B cell (primary cell): ENCODE results near the gene CHN1. TPM values are rescaled to one million over a fixed set of nuclear protein-coding genes. Genes with fewer than 3 reads are reported as not detected.

ENCODE experiments used
- ATAC-seq: fragments of 200-7000 bp; cut with Tn5 transposase; one replicate; pipeline ENCODE4 v1.10.0; 2021; ENCODE audit warnings: low read depth, mild to moderate bottlenecking, moderate number of reproducible peaks, moderate library complexity
- CTCF ChIA-PET: fragments of 350-600 bp; sonication (Branson Sonifier 250); formaldehyde crosslinking; loops from one replicate; lab custom pipeline; 2021; ENCODE audit warnings: antibody characterized with exemption, inconsistent platforms; lab: Charles Lee
- POLR2A ChIA-PET: fragments of 350-600 bp; sonication (Branson Sonifier 250); formaldehyde crosslinking; loops from one replicate; lab custom pipeline; 2021; ENCODE audit warnings: antibody characterized with exemption; lab: Charles Lee
- DNase-seq: peaks from one replicate; pipeline ENCODE4 v3.0.0; 2013
- H2AFZ ChIP-seq: 2 replicates; pipeline ENCODE4 v1.6.1; 2012; ENCODE audit warnings: mild to moderate bottlenecking, low read depth, low read length; ENCODE audit not compliant: insufficient read depth, poor library complexity, severe bottlenecking
- H3K27ac ChIP-seq, 2 donors: 1 replicate in 1 of 2; 2 replicates in 1 of 2; pipeline ENCODE4 v1.5.1; 2012 to 2013; ENCODE audit warnings: low read length in 2 of 2, mild to moderate bottlenecking in 2 of 2, moderate library complexity in 1 of 2
- H3K27me3 ChIP-seq, 4 experiments: fragments of 200-600 bp in 1 of 4; sonication (generic) in 1 of 4; replicated peaks in 1 of 4; 1 replicate in 2 of 4; 2 replicates in 2 of 4; pipeline versions ENCODE4 v1.6.1 to v1.7.0; 2013 to 2016; ENCODE audit warnings: low read length in 3 of 4, mild to moderate bottlenecking in 2 of 4, mixed read lengths in 1 of 4, moderate library complexity in 1 of 4; ENCODE audit not compliant: insufficient read depth in 4 of 4, control insufficient read depth in 3 of 4; ENCODE audit errors: control extremely low read depth in 1 of 4
- H3K36me3 ChIP-seq, 2 experiments: replicated peaks in 1 of 2; 1 replicate in 1 of 2; 2 replicates in 1 of 2; pipeline versions ENCODE4 v1.6.1 to v1.7.1; 2013; ENCODE audit warnings: low read length in 1 of 2; ENCODE audit not compliant: insufficient read depth in 2 of 2, control insufficient read depth in 1 of 2; ENCODE audit errors: control extremely low read depth in 1 of 2, extremely low read depth in 1 of 2
- H3K4me1 ChIP-seq, 2 donors: fragments of 200-600 bp in 1 of 2; sonication (generic) in 1 of 2; 1 replicate in 1 of 2; 2 replicates in 1 of 2; pipeline versions ENCODE4 v1.5.1 to v1.6.1; 2013 to 2017; ENCODE audit warnings: low read length in 2 of 2; ENCODE audit not compliant: control insufficient read depth in 2 of 2, insufficient read depth in 2 of 2
- H3K4me2 ChIP-seq: replicated peaks from 2 replicates; pipeline ENCODE3; 2012; ENCODE audit warnings: mild to moderate bottlenecking, low read depth, low read length; ENCODE audit not compliant: poor library complexity, severe bottlenecking
- H3K4me3 ChIP-seq, 5 experiments: fragments of 200-600 bp in 1 of 5; sonication (generic) in 1 of 5; 1 replicate in 3 of 5; 2 replicates in 2 of 5; pipeline versions ENCODE4 v1.5.1 to v1.7.0; 2011 to 2016; ENCODE audit warnings: low read length in 4 of 5, mild to moderate bottlenecking in 4 of 5, low read depth in 2 of 5, control low read depth in 1 of 5, moderate library complexity in 1 of 5; ENCODE audit not compliant: insufficient read depth in 1 of 5; ENCODE audit errors: control extremely low read depth in 1 of 5, extremely low read depth in 1 of 5
- H3K79me2 ChIP-seq: fragments of 200-600 bp; sonication (generic); one replicate; pipeline ENCODE4 v1.6.0; 2016; ENCODE audit warnings: low read length; ENCODE audit not compliant: control insufficient read depth, insufficient read depth
- H3K9ac ChIP-seq: fragments of 200-600 bp; sonication (generic); 2 replicates; pipeline ENCODE4 v1.6.1; 2017; ENCODE audit warnings: mild to moderate bottlenecking, low read length, moderate library complexity
- H3K9me3 ChIP-seq, 3 donors: one replicate each; pipeline versions ENCODE4 v1.6.1 to v1.7.1; 2013; ENCODE audit warnings: low read length in 2 of 3; ENCODE audit not compliant: control insufficient read depth in 2 of 3, insufficient read depth in 1 of 3; ENCODE audit errors: control extremely low read depth in 1 of 3
- H4K20me1 ChIP-seq: 2 replicates; pipeline ENCODE4 v1.6.0; 2012; ENCODE audit warnings: mild to moderate bottlenecking, low read length; ENCODE audit not compliant: insufficient read depth, control insufficient read depth, poor library complexity, severe bottlenecking
- H3K27ac Mint-ChIP-seq: one replicate; pipeline ENCODE4 v1.8.0; 2021; ENCODE audit warnings: mixed read lengths
- H3K27me3 Mint-ChIP-seq: one replicate; pipeline ENCODE4 v1.8.0; 2021; ENCODE audit warnings: mixed read lengths
- H3K4me1 Mint-ChIP-seq: one replicate; pipeline ENCODE4 v1.8.0; 2021; ENCODE audit warnings: mixed read lengths
- H3K4me3 Mint-ChIP-seq: one replicate; pipeline ENCODE4 v1.8.0; 2021; ENCODE audit warnings: mixed read lengths
- H3K9me3 Mint-ChIP-seq: one replicate; pipeline ENCODE4 v1.8.0; 2022; ENCODE audit warnings: mixed read lengths; ENCODE audit not compliant: insufficient read depth
- EZH2 ChIP-seq: IDR thresholded peaks from 2 replicates; pipeline ENCODE4 v1.6.1; 2012; ENCODE audit warnings: borderline replicate concordance, low read depth, mild to moderate bottlenecking, moderate library complexity, low read length; ENCODE audit not compliant: insufficient read depth, poor library complexity, severe bottlenecking
- WGBS: methylation state at CpG from one replicate; pipeline ENCODE4 v1.1.5; 2013; ENCODE audit warnings: missing lambda C conversion rate; ENCODE audit not compliant: insufficient coverage; 5-methylcytosine and 5-hydroxymethylcytosine counted together
- intact Hi-C: fragments of 100-400 bp; cut with micrococcal nuclease; formaldehyde crosslinking; loops from one replicate; pipeline ENCODE4 v1.10.0; 2022
- polyA plus RNA-seq: library from polyadenylated mRNA; depleted of rRNA; stranded (reverse); fragments of >200 nt; gene quantifications from 2 replicates; pipeline ENCODE4 v1.2.3, GENCODE V29; 2012
- total RNA-seq, 2 donors: library from RNA; stranded (reverse); fragments of 120-200 nt in 1 of 2; gene quantifications; 1 replicate in 1 of 2; 2 replicates in 1 of 2; pipeline versions ENCODE4 v1.2.3 to v1.2.4, GENCODE V29; 2013 to 2022
- TF ChIP-seq, protein P1 (sequence below): fragments of 200-600 bp; IDR thresholded peaks from one replicate; pipeline ENCODE4 v1.8.0; 2022; ENCODE audit warnings: antibody characterized with exemption, mild to moderate bottlenecking

CHN1 gene
- total and polyA plus RNA-seq, 2 donors (not counting 1 experiment from before 2014, with no cell fraction given) = 0.79 to 1.4 TPM

DNA sequence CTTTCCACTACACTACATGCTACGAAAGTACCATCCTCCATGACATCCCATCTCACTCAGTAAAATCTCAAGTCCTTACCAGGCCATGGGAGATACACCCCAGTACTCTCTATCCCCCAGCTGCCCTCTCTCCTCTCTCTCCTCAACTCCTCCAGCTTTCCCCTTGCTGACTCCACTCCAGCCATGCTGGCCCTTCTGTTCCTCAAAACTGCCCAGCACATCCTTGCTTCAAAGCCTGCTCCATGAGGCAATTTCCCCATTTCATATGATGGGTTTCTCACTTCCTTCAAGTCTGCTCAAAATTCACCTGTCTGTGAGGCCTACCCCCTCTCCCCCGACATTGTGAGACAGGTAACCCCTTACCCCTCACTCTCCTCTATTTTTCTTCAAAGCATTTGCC is 8.6 kb downstream of the CHN1 start:
- H3K4me3 Mint-ChIP-seq = no peak overlapping the region
- H3K36me3 ChIP-seq = no peaks in the 10 kb centered on the region
- intact Hi-C loops = no loop called here
- ATAC-seq (no peak), DNase-seq (no peak)
- H3K4me1 Mint-ChIP-seq = no peaks in the 10 kb centered on the region
- CTCF ChIA-PET = interaction anchor here (0.8 kb wide), 1 partner anchor 299 kb away, joined by 3 read pairs; no protein-coding TSS in a partner anchor
- no peak overlapping the region for H3K27ac ChIP-seq
- 92% methylated on average over 2 of the region's 2 CpGs for WGBS
- TF ChIP-seq, protein P1, sequence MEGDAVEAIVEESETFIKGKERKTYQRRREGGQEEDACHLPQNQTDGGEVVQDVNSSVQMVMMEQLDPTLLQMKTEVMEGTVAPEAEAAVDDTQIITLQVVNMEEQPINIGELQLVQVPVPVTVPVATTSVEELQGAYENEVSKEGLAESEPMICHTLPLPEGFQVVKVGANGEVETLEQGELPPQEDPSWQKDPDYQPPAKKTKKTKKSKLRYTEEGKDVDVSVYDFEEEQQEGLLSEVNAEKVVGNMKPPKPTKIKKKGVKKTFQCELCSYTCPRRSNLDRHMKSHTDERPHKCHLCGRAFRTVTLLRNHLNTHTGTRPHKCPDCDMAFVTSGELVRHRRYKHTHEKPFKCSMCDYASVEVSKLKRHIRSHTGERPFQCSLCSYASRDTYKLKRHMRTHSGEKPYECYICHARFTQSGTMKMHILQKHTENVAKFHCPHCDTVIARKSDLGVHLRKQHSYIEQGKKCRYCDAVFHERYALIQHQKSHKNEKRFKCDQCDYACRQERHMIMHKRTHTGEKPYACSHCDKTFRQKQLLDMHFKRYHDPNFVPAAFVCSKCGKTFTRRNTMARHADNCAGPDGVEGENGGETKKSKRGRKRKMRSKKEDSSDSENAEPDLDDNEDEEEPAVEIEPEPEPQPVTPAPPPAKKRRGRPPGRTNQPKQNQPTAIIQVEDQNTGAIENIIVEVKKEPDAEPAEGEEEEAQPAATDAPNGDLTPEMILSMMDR = no peak
- no peak for TF ChIP-seq EZH2
- POLR2A ChIA-PET = no interaction called here
- no peaks in the 10 kb centered on the region for H3K4me1 ChIP-seq
- no peaks in the 10 kb centered on the region for H4K20me1 ChIP-seq
- no peak overlapping the region for H3K27ac Mint-ChIP-seq
- no peak overlapping the region for H3K4me3 ChIP-seq
- peaks cover 30% of the 10 kb centered on the region for H3K27me3 Mint-ChIP-seq
- no peak overlapping the region for H3K9ac ChIP-seq
- H2AFZ ChIP-seq = no peak overlapping the region
- no peak overlapping the region for H3K4me2 ChIP-seq
- no peaks in the 10 kb centered on the region for H3K9me3 ChIP-seq
- no peaks in the 10 kb centered on the region for H3K9me3 Mint-ChIP-seq
- H3K27me3 ChIP-seq = peaks cover 0 to 8% (median 6%) of the 10 kb centered on the region in 4 experiments
- no peaks in the 10 kb centered on the region for H3K79me2 ChIP-seq

DNA sequence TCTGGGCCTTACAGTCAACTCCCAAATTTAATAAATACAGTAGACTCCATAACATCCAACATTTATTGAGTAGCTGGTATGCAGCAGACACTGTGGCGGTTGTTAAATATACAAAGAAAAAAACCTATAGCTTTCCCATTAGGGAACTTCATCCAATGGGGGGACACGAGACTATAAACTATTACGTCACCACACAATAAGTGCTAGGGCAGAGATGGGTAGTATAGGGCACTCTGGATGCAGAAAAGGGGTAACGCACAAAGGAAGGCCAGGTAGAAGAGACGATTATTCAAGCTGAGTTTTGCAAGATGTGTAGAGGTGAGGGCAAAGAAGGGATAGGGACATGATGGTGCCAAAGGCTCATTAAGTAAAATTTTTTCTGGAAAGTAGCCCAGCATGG is 10.8 kb downstream of the CHN1 start:
- ChIA-PET CTCF (interaction anchor here (1.0 kb wide), 1 partner anchor 245 kb away, joined by 3 read pairs; no protein-coding TSS in a partner anchor), POLR2A (no interaction called here)

More for the DNA sequence above, 10.8 kb downstream of the CHN1 start:
- Histone ChIP-seq H3K79me2 (no peaks in the 10 kb centered on the region), H3K4me3 (no peak overlapping the region), H3K36me3 (no peaks in the 10 kb centered on the region), H3K9ac (no peak overlapping the region), H3K9me3 (no peaks in the 10 kb centered on the region), H3K4me2 (no peak overlapping the region), H3K27me3 (no peaks in the 10 kb centered on the region), H3K4me1 (no peaks in the 10 kb centered on the region), H2AFZ (no peak overlapping the region), H3K27ac (no peak overlapping the region), H4K20me1 (no peaks in the 10 kb centered on the region)
- ATAC-seq = no peak
- no peak for TF ChIP-seq EZH2
- TF ChIP-seq, protein P1 = no peak
- peaks cover 34% of the 10 kb centered on the region for H3K27me3 Mint-ChIP-seq
- no peak for DNase-seq
- no peaks in the 10 kb centered on the region for H3K9me3 Mint-ChIP-seq
- WGBS = 50% methylated on average over 2 of the region's 5 CpGs
- no peak overlapping the region for H3K4me3 Mint-ChIP-seq
- H3K4me1 Mint-ChIP-seq = peaks cover 2% of the 10 kb centered on the region
- intact Hi-C loops = no loop called here
- H3K27ac Mint-ChIP-seq = no peak overlapping the region
